Measurements from ENCODE around the gene PTPRD. TPM values are rescaled to one million over a fixed set of nuclear protein-coding genes. Genes with fewer than 3 reads are reported as not detected.
"Not testable (repeated sequence)": the region's sequence is repeated elsewhere in the genome, so short reads cannot be mapped to it uniquely, and the experiment has no call there.

The PTPRD gene
- total RNA-seq, 1 donor from 2014 or later, result 30.8 TPM

- Histone ChIP-seq H3K27me3 (no peaks in the 10 kb centered on the region), H3K4me1 (no peaks in the 10 kb centered on the region), H3K27ac (no peak overlapping the region), H3K9me3 (no peaks in the 10 kb centered on the region), H3K36me3 (no peaks in the 10 kb centered on the region), H3K4me3 (no peak overlapping the region)
- DNase-seq, result no peak
- no peak for TF ChIP-seq CTCF (IDR thresholded peaks at IDR 0.05)
- intact Hi-C loops (cut with DNase I), result no loop called here
- ATAC-seq, result no peak
Measured at GRCh38 chr9:9045072-9045471, 1567.7 kb downstream of the PTPRD start.

- H3K4me3 ChIP-seq; DNase-seq; intact Hi-C loops (cut with DNase I): not testable (repeated sequence)
Measured at GRCh38 chr9:9043788-9044187, 1569.0 kb downstream of the PTPRD start.

GRCh38 chr9:9041756-9042155 is 1571.0 kb downstream of the PTPRD start:
- Histone ChIP-seq H3K27ac (no peak overlapping the region), H3K27me3 (no peaks in the 10 kb centered on the region), H3K4me3 (no peak overlapping the region), H3K36me3 (no peaks in the 10 kb centered on the region), H3K9me3 (no peaks in the 10 kb centered on the region), H3K4me1 (no peaks in the 10 kb centered on the region)
- TF ChIP-seq CTCF (IDR thresholded peaks at IDR 0.05), result no peak
- ATAC-seq (no peak), DNase-seq (no peak)
- intact Hi-C loops (cut with DNase I), result no loop called here

More at GRCh38 chr9:9043788-9044187, 1569.0 kb downstream of the PTPRD start:
- not testable (repeated sequence) for H3K27ac ChIP-seq, H3K4me1 ChIP-seq, H3K36me3 ChIP-seq, H3K27me3 ChIP-seq, H3K9me3 ChIP-seq, ATAC-seq

GRCh38 chr9:9033022-9033421 is 1579.8 kb downstream of the PTPRD start:
- DNase-seq, result no peak

GRCh38 chr9:9016597-9016996 is 1596.2 kb downstream of the PTPRD start:
- Histone ChIP-seq H3K36me3 (no peaks in the 10 kb centered on the region), H3K27ac (no peak overlapping the region), H3K4me3 (no peak overlapping the region), H3K9me3 (no peaks in the 10 kb centered on the region), H3K4me1 (no peaks in the 10 kb centered on the region), H3K27me3 (no peaks in the 10 kb centered on the region)
- no peak for ATAC-seq
- no peak for TF ChIP-seq CTCF (IDR thresholded peaks at IDR 0.05)
- DNase-seq, result no peak
- intact Hi-C loops (cut with DNase I), result no loop called here

More at GRCh38 chr9:9033022-9033421, 1579.8 kb downstream of the PTPRD start:
- Histone ChIP-seq H3K4me3 (no peak overlapping the region), H3K4me1 (no peaks in the 10 kb centered on the region), H3K36me3 (no peaks in the 10 kb centered on the region), H3K27me3 (no peaks in the 10 kb centered on the region), H3K9me3 (no peaks in the 10 kb centered on the region), H3K27ac (no peak overlapping the region)
- no peak for TF ChIP-seq CTCF (IDR thresholded peaks at IDR 0.05)
- ATAC-seq, result no peak
- intact Hi-C loops (cut with DNase I), result no loop called here

GRCh38 chr9:9004810-9005209 is 1608.0 kb downstream of the PTPRD start:
- Histone ChIP-seq H3K36me3 (no peaks in the 10 kb centered on the region), H3K4me1 (no peaks in the 10 kb centered on the region), H3K9me3 (no peaks in the 10 kb centered on the region), H3K4me3 (no peak overlapping the region), H3K27ac (no peak overlapping the region), H3K27me3 (no peaks in the 10 kb centered on the region)
- ATAC-seq (no peak), DNase-seq (no peak)
- intact Hi-C loops (cut with DNase I), result no loop called here
- TF ChIP-seq CTCF (IDR thresholded peaks at IDR 0.05), result no peak
